NOMO-1 treated with dmso at 0.1 percent for 144 hours (cell line): ENCODE data around the gene DIS3.
"Not testable (repeated sequence)": the region's sequence is repeated elsewhere in the genome, so short reads cannot be mapped to it uniquely, and the experiment has no call there.

Source experiments
- DNase-seq: peaks from one replicate; lab custom pipeline; 2025; ENCODE audit not compliant: unreplicated experiment; lab: John Stamatoyannopoulos, UW

DIS3 gene, protein sequence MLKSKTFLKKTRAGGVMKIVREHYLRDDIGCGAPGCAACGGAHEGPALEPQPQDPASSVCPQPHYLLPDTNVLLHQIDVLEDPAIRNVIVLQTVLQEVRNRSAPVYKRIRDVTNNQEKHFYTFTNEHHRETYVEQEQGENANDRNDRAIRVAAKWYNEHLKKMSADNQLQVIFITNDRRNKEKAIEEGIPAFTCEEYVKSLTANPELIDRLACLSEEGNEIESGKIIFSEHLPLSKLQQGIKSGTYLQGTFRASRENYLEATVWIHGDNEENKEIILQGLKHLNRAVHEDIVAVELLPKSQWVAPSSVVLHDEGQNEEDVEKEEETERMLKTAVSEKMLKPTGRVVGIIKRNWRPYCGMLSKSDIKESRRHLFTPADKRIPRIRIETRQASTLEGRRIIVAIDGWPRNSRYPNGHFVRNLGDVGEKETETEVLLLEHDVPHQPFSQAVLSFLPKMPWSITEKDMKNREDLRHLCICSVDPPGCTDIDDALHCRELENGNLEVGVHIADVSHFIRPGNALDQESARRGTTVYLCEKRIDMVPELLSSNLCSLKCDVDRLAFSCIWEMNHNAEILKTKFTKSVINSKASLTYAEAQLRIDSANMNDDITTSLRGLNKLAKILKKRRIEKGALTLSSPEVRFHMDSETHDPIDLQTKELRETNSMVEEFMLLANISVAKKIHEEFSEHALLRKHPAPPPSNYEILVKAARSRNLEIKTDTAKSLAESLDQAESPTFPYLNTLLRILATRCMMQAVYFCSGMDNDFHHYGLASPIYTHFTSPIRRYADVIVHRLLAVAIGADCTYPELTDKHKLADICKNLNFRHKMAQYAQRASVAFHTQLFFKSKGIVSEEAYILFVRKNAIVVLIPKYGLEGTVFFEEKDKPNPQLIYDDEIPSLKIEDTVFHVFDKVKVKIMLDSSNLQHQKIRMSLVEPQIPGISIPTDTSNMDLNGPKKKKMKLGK

GRCh38 chr13:72781451-72782439, at the start of gene DIS3, which contains the start of gene PIBF1:
DIS3 (minus strand) TSS chr13:72781900; CDS start chr13:72781832, 68 bp downstream.
PIBF1 (plus strand) TSS chr13:72782133; CDS start chr13:72783470, 1,337 bp downstream.
- peak; percentile 96 for DNase-seq

- DNase-seq: no peak
These were observed 42.0 kb upstream of the DIS3 start for GRCh38 chr13:72823724-72824123.

GRCh38 chr13:72823081-72823480, 41.4 kb upstream of the DIS3 start:
- DNase-seq: no peak

DNA sequence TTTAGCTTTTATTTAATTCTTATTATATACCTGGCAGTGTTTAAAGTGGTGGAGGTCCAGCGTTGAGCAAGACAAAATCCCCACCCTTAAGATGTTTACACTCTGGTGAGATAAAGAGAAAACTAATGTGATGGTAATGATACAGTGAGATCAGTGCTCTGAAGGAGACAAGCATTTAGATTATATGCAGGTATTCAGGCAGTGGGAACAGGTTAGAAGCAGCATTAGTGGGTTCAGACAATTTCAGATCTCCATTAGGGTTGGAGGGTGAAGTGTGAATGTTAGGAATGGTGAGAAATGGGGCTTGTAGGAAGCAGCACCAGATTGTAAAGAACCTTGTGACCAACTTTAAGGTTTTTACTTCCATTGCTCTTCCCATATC, 39.2 kb upstream of the DIS3 start:
- DNase-seq: no peak

DNA sequence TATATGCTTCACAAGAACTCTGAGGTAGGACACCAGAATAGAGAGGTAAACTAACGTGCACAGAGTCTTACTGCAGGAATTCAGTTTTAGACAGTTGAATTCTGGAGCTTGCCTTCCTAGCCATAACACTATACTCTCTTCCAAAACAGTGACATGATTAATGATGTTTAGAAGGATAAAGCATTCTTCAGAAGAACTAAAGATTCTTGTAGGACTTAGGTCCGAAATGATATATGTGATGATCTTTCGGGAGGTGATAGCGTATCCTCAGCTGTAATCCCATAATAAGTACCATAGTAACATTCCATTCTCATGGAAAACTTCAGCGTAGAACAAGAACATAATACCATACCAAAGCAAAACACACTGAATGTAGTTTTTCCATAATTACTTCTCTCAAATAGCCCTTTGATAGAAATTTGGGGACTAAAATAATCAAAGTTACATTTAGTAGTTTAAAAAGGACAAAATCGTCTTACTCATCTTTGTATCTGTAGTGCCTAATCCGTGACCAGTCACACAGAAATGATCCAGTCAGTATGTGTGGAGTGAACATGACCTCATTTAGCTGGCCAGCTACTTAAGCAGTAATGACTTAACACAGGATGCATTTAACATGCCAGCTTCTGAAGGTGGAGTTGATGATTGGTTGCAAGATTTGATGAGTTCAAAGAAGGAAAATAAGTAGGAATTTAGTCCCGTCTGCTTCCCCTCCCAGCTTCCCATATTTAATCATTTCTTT, 38.6 kb upstream of the DIS3 start:
- DNase-seq: no peak

DNA sequence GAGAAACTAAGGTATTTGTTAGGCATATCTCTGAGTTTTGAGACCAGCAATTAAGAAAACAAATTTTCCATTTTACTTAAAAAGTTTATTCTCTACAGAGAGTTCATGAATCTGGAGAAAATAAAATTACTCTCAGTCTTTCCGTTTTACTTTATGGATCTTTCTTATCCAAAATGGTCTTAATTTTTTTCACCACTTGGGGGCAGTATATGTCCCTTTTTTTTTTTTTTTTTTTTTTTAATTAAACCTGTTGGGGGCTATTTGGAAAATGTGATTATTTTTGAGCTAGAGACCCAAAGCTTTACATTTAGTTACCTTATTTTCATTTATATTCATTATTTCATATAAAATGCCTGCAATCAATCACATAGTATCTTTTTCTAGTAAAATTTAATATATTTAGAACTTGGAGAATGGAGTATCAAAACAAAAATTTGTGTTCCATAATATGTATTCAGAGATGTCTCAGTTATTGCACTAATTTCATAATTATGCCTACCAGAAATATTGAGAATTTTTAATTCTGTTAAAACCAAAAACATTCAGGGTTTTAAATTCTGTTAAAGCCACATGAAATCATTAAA, 27.3 kb upstream of the DIS3 start:
- DNase-seq: no peak

GRCh38 chr13:72806514-72806913, 24.8 kb upstream of the DIS3 start:
- not testable (repeated sequence) for DNase-seq

GRCh38 chr13:72805676-72806346, 24.1 kb upstream of the DIS3 start:
- peak; percentile 58 for DNase-seq

DNA sequence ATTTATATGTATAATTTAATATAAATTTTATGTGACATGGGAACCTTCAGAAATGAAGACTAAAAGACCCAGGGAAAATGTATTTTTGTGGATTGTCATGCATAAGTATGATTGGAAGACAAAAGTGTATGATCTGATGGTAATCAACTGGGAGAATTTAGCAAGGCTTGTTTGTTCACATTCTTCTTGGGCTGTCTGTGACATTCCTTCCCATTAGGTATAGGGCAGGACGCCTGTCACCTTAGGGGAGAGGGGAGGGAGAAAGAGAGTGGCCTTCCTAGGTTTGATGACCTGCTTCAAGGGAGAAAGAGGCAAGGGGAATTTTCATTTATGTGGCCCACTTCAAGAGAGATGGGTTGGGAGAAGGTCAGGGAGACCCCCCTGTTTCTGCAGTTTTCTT, 22.6 kb upstream of the DIS3 start:
- DNase-seq: no peak

DNA sequence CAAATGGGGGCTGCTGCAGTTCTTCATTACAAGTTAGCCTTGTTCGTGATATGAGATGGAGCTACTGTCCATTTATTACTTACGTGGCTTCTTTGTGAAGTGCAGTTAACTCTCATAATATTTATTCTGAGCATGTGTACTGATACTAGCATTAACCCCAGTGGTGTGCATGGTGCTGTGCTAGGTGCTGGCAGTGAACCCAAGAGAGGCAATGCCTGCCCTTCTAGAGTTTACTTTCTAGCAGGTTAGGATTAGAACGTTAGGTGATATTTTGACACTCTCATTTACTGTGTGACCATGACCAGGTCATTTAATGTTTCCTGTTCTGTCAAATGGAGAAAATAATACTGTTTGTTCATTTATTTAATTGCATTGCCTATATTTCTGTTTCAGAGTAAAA, 17.1 kb upstream of the DIS3 start:
- DNase-seq: no peak

GRCh38 chr13:72792640-72793039, 10.9 kb upstream of the DIS3 start:
- DNase-seq: no peak

GRCh38 chr13:72788831-72789230, 7.1 kb upstream of the DIS3 start:
- no peak for DNase-seq

- not testable (repeated sequence) for DNase-seq
These were observed 3.0 kb upstream of the DIS3 start for GRCh38 chr13:72784679-72785078.

DNA sequence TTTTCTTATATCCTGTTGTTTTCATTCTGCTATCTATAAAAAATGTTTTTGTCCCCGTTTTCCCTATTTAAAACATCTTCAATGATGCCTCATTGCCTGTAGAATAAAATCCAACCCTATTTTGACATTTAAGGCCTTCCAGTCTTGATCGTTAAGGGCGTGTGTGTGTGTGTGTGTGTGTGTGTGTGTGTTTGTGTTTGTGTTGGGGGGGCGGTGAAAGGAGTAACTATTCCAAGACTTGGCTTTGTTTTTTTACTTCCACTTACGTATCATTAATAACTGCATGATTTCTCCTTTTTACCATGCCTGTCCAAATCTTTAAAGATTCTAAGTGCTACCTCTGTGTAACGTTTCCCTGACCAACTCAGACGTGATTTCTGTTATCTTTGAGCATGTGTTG, 1.0 kb upstream of the DIS3 start:
- no peak for DNase-seq

GRCh38 chr13:72774019-72774418, 7.7 kb downstream of the DIS3 start:
- no peak for DNase-seq

DNA sequence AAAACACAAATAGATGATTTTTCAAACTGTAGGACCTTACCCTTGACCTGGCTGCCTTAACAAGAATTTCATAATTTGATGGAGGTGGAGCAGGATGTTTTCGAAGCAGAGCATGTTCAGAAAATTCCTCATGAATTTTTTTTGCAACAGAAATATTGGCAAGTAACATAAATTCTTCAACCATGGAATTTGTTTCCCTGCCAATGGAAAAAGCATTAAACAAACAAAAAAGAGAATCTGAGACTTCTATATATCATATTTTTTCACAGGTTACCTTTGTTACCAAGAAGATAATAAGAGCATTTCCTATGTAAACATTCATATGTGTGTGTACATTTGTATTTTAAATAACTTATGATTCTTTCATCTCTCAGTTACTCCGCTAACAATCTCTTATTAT, 18.3 kb downstream of the DIS3 start:
- DNase-seq: no peak

GRCh38 chr13:72760189-72760588, 21.5 kb downstream of the DIS3 start:
- no peak for DNase-seq

DNA sequence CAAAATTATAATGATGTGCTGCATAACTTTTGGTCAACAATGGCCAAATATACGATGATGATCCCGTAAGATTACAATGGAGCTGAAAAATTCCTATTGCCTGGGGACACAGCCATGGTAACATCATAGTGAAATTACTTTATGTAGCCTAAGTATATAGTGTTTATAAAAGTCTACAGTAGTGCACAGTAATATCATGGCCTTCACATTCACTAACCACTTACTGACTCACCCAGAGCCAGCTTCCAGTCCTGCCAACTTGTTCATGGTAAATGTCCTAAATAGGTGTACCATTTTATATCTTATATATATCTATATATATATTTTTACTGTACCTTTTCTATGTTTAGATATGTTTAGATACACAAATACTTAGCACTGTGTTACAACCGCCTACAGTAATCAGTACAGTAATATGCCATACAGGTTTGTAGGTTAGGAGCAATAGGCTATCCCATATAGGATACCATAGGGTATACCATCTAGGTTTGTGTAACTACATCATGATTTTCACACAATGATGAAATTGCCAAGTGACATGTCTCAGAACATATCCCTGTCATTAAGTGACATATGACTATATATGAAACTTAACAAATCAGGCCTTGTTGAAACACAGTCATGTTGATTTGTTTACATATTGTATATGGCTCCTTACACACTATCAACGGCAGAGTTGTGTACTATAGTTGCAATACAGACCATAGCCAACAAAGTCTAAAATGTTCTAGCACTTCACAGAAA, 23.7 kb downstream of the DIS3 start:
- DNase-seq: no peak
